Activated T-cell treated with anti-CD3 and anti-CD28 coated beads, Interleukin-2, amount 50 U/mL, for 24 hours (primary cell): ENCODE measurements around the gene LIPH.

ENCODE experiments used
- DNase-seq: peaks from one replicate; pipeline ENCODE4 v3.0.0-alpha.2; 2020
- H3K27ac Mint-ChIP-seq: 2 replicates; pipeline ENCODE4 v1.8.0; 2020; ENCODE audit warnings: mild to moderate bottlenecking, mixed read lengths
- H3K27me3 Mint-ChIP-seq: 2 replicates; pipeline ENCODE4 v1.8.0; 2020; ENCODE audit warnings: mixed read lengths
- H3K36me3 Mint-ChIP-seq: 2 replicates; pipeline ENCODE4 v1.8.0; 2020; ENCODE audit warnings: low read depth, mixed read lengths
- H3K4me1 Mint-ChIP-seq: 2 replicates; pipeline ENCODE4 v1.8.0; 2020; ENCODE audit warnings: low read depth, mixed read lengths
- H3K4me3 Mint-ChIP-seq: 2 replicates; pipeline ENCODE4 v1.8.0; 2020; ENCODE audit warnings: mild to moderate bottlenecking, moderate library complexity, mixed read lengths
- H3K9me3 Mint-ChIP-seq: 2 replicates; pipeline ENCODE4 v1.8.0; 2020; ENCODE audit warnings: mixed read lengths

The LIPH gene

GRCh38 chr3:185526349-185526951, 25.9 kb downstream of the LIPH start:
- Mint-ChIP-seq H3K4me3 (no peak overlapping the region), H3K27me3 (peaks cover 25% of the 10 kb centered on the region), H3K36me3 (no peaks in the 10 kb centered on the region), H3K9me3 (no peaks in the 10 kb centered on the region), H3K27ac (no peak overlapping the region), H3K4me1 (no peaks in the 10 kb centered on the region)
- no peak for DNase-seq

- H3K27me3 Mint-ChIP-seq = peaks cover 41% of the 10 kb centered on the region
- H3K27ac Mint-ChIP-seq = no peak overlapping the region
- no peaks in the 10 kb centered on the region for H3K9me3 Mint-ChIP-seq
- DNase-seq = no peak
- no peak overlapping the region for H3K4me3 Mint-ChIP-seq
- H3K36me3 Mint-ChIP-seq = no peaks in the 10 kb centered on the region
- no peaks in the 10 kb centered on the region for H3K4me1 Mint-ChIP-seq
These were observed 30.8 kb downstream of the LIPH start for GRCh38 chr3:185521349-185522138.

GRCh38 chr3:185519021-185519420, 33.4 kb downstream of the LIPH start:
- no peak overlapping the region for H3K27ac Mint-ChIP-seq
- no peaks in the 10 kb centered on the region for H3K9me3 Mint-ChIP-seq
- no peak for DNase-seq
- H3K4me3 Mint-ChIP-seq = no peak overlapping the region
- no peaks in the 10 kb centered on the region for H3K4me1 Mint-ChIP-seq
- H3K36me3 Mint-ChIP-seq = no peaks in the 10 kb centered on the region
- peaks cover 31% of the 10 kb centered on the region for H3K27me3 Mint-ChIP-seq

- no peak overlapping the region for H3K4me3 Mint-ChIP-seq
- no peak for DNase-seq
- H3K27me3 Mint-ChIP-seq = peaks cover 23% of the 10 kb centered on the region
- H3K27ac Mint-ChIP-seq = no peak overlapping the region
- H3K9me3 Mint-ChIP-seq = no peaks in the 10 kb centered on the region
- no peaks in the 10 kb centered on the region for H3K4me1 Mint-ChIP-seq
- no peaks in the 10 kb centered on the region for H3K36me3 Mint-ChIP-seq
These were observed 34.8 kb downstream of the LIPH start for GRCh38 chr3:185517387-185518130.

GRCh38 chr3:185511711-185512110, 40.7 kb downstream of the LIPH start:
- Mint-ChIP-seq H3K36me3 (no peaks in the 10 kb centered on the region), H3K27me3 (no peaks in the 10 kb centered on the region), H3K9me3 (no peaks in the 10 kb centered on the region), H3K4me1 (no peaks in the 10 kb centered on the region), H3K4me3 (no peak overlapping the region), H3K27ac (no peak overlapping the region)
- DNase-seq = no peak

- Mint-ChIP-seq H3K4me1 (no peaks in the 10 kb centered on the region), H3K27ac (no peak overlapping the region), H3K36me3 (no peaks in the 10 kb centered on the region), H3K9me3 (no peaks in the 10 kb centered on the region), H3K4me3 (no peak overlapping the region), H3K27me3 (no peaks in the 10 kb centered on the region)
- DNase-seq = no peak
These were observed 43.9 kb downstream of the LIPH start for GRCh38 chr3:185508335-185508991.

- H3K4me1 Mint-ChIP-seq = no peaks in the 10 kb centered on the region
- DNase-seq = no peak
- no peak overlapping the region for H3K4me3 Mint-ChIP-seq
- H3K9me3 Mint-ChIP-seq = no peaks in the 10 kb centered on the region
- no peak overlapping the region for H3K27ac Mint-ChIP-seq
- H3K27me3 Mint-ChIP-seq = no peaks in the 10 kb centered on the region
- no peaks in the 10 kb centered on the region for H3K36me3 Mint-ChIP-seq
These were observed 44.5 kb downstream of the LIPH start for GRCh38 chr3:185507883-185508282.

GRCh38 chr3:185504636-185505035, 47.8 kb downstream of the LIPH start:
- Mint-ChIP-seq H3K9me3 (no peaks in the 10 kb centered on the region), H3K4me3 (no peak overlapping the region), H3K36me3 (no peaks in the 10 kb centered on the region), H3K27me3 (no peaks in the 10 kb centered on the region), H3K4me1 (peaks cover 1% of the 10 kb centered on the region), H3K27ac (no peak overlapping the region)
- DNase-seq = no peak

GRCh38 chr3:185503521-185503920, 48.9 kb downstream of the LIPH start:
- Mint-ChIP-seq H3K36me3 (peaks cover 2% of the 10 kb centered on the region), H3K27me3 (no peaks in the 10 kb centered on the region), H3K4me3 (no peak overlapping the region), H3K27ac (no peak overlapping the region), H3K9me3 (no peaks in the 10 kb centered on the region), H3K4me1 (peaks cover 8% of the 10 kb centered on the region)
- no peak for DNase-seq

- H3K4me1 Mint-ChIP-seq = peaks cover 10% of the 10 kb centered on the region
- no peak for DNase-seq
- H3K27me3 Mint-ChIP-seq = no peaks in the 10 kb centered on the region
- H3K27ac Mint-ChIP-seq = no peak overlapping the region
- no peaks in the 10 kb centered on the region for H3K9me3 Mint-ChIP-seq
- no peak overlapping the region for H3K4me3 Mint-ChIP-seq
- peaks cover 7% of the 10 kb centered on the region for H3K36me3 Mint-ChIP-seq
These were observed 49.4 kb downstream of the LIPH start for GRCh38 chr3:185502987-185503386.

GRCh38 chr3:185498503-185499396, 53.6 kb downstream of the LIPH start, which contains the start of gene TMEM41A:
Gene TMEM41A, minus strand, starts transcription at chr3:185499035. Its CDS starts 74 bp downstream, at chr3:185498961.
- H3K27ac Mint-ChIP-seq = peak within 1 kb of the TSS; percentile 91
- peak within 1 kb of the TSS; percentile 94 for H3K4me3 Mint-ChIP-seq
- H3K4me1 Mint-ChIP-seq = peaks cover 28% of the 10 kb centered on the region
- no peaks in the 10 kb centered on the region for H3K27me3 Mint-ChIP-seq
- H3K36me3 Mint-ChIP-seq = peaks cover 43% of the 10 kb centered on the region
- no peaks in the 10 kb centered on the region for H3K9me3 Mint-ChIP-seq
- DNase-seq = peak; percentile 95

GRCh38 chr3:185490241-185490640, 62.1 kb downstream of the LIPH start:
- DNase-seq = no peak
- Mint-ChIP-seq H3K9me3 (no peaks in the 10 kb centered on the region), H3K36me3 (peaks cover 95% of the 10 kb centered on the region), H3K27ac (no peak overlapping the region), H3K27me3 (no peaks in the 10 kb centered on the region), H3K4me1 (peaks cover 2% of the 10 kb centered on the region), H3K4me3 (no peak overlapping the region)

GRCh38 chr3:185489462-185489861, 62.9 kb downstream of the LIPH start:
- H3K27ac Mint-ChIP-seq = no peak overlapping the region
- H3K4me1 Mint-ChIP-seq = peaks cover 2% of the 10 kb centered on the region
- no peak overlapping the region for H3K4me3 Mint-ChIP-seq
- no peaks in the 10 kb centered on the region for H3K9me3 Mint-ChIP-seq
- H3K27me3 Mint-ChIP-seq = no peaks in the 10 kb centered on the region
- DNase-seq = no peak
- peaks cover 93% of the 10 kb centered on the region for H3K36me3 Mint-ChIP-seq

- peaks cover 87% of the 10 kb centered on the region for H3K36me3 Mint-ChIP-seq
- no peaks in the 10 kb centered on the region for H3K27me3 Mint-ChIP-seq
- H3K4me3 Mint-ChIP-seq = no peak overlapping the region
- peaks cover 4% of the 10 kb centered on the region for H3K4me1 Mint-ChIP-seq
- H3K9me3 Mint-ChIP-seq = no peaks in the 10 kb centered on the region
- DNase-seq = no peak
- H3K27ac Mint-ChIP-seq = no peak overlapping the region
These were observed 63.9 kb downstream of the LIPH start for GRCh38 chr3:185488465-185488864.
